Heart left ventricle (tissue), 16 donors: ENCODE measurements around the gene GZMM. TPM values are rescaled to one million over a fixed set of nuclear protein-coding genes. Genes with fewer than 3 reads are reported as not detected.

ENCODE experiments used
- ATAC-seq, 4 donors: fragments of 200-7000 bp; cut with Tn5 transposase; one replicate each; pipeline ENCODE4 v1.9.1; 2020 to 2022; ENCODE audit warnings: moderate library complexity in 4 of 4, mild to moderate bottlenecking in 3 of 4, moderate number of reproducible peaks in 1 of 4
- DNase-seq, 5 donors: peaks; one replicate each; pipeline ENCODE4 v3.0.0-alpha.2; 2020
- H3K27ac ChIP-seq, 12 donors: fragments of 200-600 bp; sonication (generic) in 4 of 12; one replicate each; pipeline versions ENCODE4 v1.5.0 to v1.8.0; 2016 to 2022; ENCODE audit warnings: mild to moderate bottlenecking in 2 of 12
- H3K27me3 ChIP-seq, 9 donors: fragments of 200-600 bp; sonication (generic) in 2 of 9; one replicate each; pipeline versions ENCODE4 v1.5.1 to v1.8.0; 2016 to 2022; ENCODE audit warnings: mild to moderate bottlenecking in 3 of 9
- H3K36me3 ChIP-seq, 9 donors: fragments of 200-600 bp; sonication (generic) in 2 of 9; one replicate each; pipeline versions ENCODE4 v1.5.0 to v1.8.0; 2018 to 2022; ENCODE audit warnings: mild to moderate bottlenecking in 2 of 9
- H3K4me1 ChIP-seq, 12 donors: fragments of 200-600 bp; sonication (generic) in 4 of 12; one replicate each; pipeline versions ENCODE4 v1.5.0 to v1.8.0; 2016 to 2022; ENCODE audit warnings: mild to moderate bottlenecking in 3 of 12
- H3K4me3 ChIP-seq, 12 donors: fragments of 200-600 bp; sonication (generic) in 4 of 12; one replicate each; pipeline versions ENCODE4 v1.5.0 to v1.8.0; 2017 to 2022; ENCODE audit warnings: mild to moderate bottlenecking in 9 of 12, moderate library complexity in 4 of 12
- H3K9me3 ChIP-seq, 12 donors: fragments of 200-600 bp; sonication (generic) in 4 of 12; one replicate each; pipeline versions ENCODE4 v1.5.0 to v1.8.0; 2016 to 2022; ENCODE audit warnings: mild to moderate bottlenecking in 1 of 12
- POLR2A ChIP-seq, 2 donors: fragments of 450-650 bp; IDR thresholded peaks; one replicate each; pipeline ENCODE4 v1.6.1; 2017; ENCODE audit warnings: antibody characterized with exemption in 2 of 2, mild to moderate bottlenecking in 2 of 2, moderate library complexity in 2 of 2
- WGBS, 4 donors: extraction: QIAGEN DNeasy Blood & Tissue Kit in 2 of 4; methylation state at CpG; one replicate each; pipeline versions ENCODE4 v1.1.5 to v1.1.7; 2013 to 2018; 5-methylcytosine and 5-hydroxymethylcytosine counted together
- intact Hi-C, 10 donors: fragments of 100-400 bp; cut with DNase I; formaldehyde crosslinking; loops; one replicate each; pipeline versions ENCODE4 v1.11.1 to v1.14.2; 2022
- polyA plus RNA-seq, 2 donors: library from polyadenylated mRNA; stranded (reverse); fragments of 200-250 nt; gene quantifications; one replicate each; pipeline ENCODE4 v1.2.3, GENCODE V29; 2013
- total RNA-seq, 9 donors: library from RNA; depleted of rRNA in 2 of 9; stranded (reverse); fragments of >200 nt in 2 of 9; fragmentation: NEBNext Ultra II Directional in 3 of 9; extraction: Animal tissue kit (Norgen Biotek cat#: 25700) in 3 of 9; gene quantifications; one replicate each; pipeline versions ENCODE4 v1.1.0 to v1.2.4, GENCODE V29; 2016 to 2023
- TF ChIP-seq, protein P1 (sequence below), 12 donors: fragments of 200-600 bp; sonication (generic) in 4 of 12; IDR thresholded peaks; one replicate each; pipeline versions ENCODE4 v1.5.0 to v1.8.0; 2018 to 2022; ENCODE audit warnings: antibody characterized with exemption in 12 of 12, mild to moderate bottlenecking in 5 of 12
- donor health status: ischemic (EF 13 %, LVEDD 7.1; RV severe dilation, severe dysfunction).
- donor health status: healthy with polysubstance abuse.
- donor health status: DM: no; HTN: yes; CAD: no.
- donor health status: DM: no; HTN: no; CAD: no.
- donor health status: ischemic (EF 25% LVEDD 6.9; RV normal size, moderate dysfunction).
- donor health status: ischemic (EF 25% LVEDD 5.7; RV mildly dilated, moderate dysfunction).
- donor health status: healthy.
- donor health status: DM: yes; HTN: yes; CAD: no.
- donor health status: ischemic (EF 35%, LVEDD 5.7; RV mildly dilated, moderate dysfunction).
- donor health status: nonischemic (EF 11% LVEDD 7.7; RV severe dilation, severe dysfunction).
- donor health status: DM: yes; HTN: yes; CAD: no.
- donor health status: PGD.
- donor health status: ischemic (EF 29% LVEDD 5.4; RV normal size, mild dysfunction).
- donor health status: nonischemic (EF 23%, LVEDD 6.1; RV moderate dilation, normal function).

Gene GZMM
- total and polyA plus RNA-seq, 11 donors = 0.12 to 3.0 (median 0.47) TPM; not detected in 5

DNA sequence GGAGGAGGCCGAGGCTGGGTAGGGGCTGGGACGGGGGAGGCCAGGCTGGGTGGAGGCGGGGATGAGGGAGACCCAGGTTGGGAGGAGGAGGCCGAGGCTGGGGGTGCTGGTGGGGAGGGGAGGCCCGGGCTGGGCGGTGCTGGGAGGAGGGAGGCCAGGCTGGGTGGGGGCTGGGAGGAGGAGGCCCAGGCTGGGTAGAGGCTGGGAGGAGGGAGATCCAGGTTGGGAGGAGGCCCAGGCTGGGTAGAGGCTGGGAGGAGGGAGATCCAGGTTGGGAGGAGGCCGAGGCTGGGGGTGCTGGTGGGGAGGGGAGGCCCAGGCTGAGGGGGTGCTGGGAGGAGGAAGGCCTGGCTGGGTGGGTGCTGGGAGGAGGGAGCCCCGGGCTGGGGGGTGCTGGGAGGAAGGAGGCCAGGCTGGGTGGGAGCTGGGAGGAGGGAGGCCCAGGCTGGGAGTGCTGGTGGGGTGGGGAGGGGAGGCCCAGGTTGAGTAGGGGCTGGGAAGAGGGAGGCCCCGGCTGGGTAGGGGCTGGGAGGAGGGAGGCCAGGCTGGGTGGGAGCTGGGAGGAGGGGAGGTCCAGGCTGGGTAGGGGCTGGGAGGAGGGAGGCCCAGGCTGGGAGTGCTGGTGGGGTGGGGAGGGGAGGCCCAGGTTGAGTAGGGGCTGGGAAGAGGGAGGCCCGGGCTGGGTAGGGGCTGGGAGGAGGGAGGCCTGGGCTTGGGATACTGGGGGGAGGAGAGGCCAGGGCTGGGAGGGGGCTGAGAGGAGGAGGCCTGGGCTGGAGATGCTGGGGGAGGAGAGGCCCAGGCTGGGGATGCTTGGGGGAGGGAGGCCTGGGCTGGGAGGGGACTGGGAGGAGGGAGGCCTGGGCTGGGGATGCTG is 25.9 kb upstream of the GZMM start:
- Histone ChIP-seq H3K27me3 (no peaks in the 10 kb centered on the region), H3K27ac (no peak overlapping the region), H3K36me3 (peaks cover 0 to 18% (median 4%) of the 10 kb centered on the region in 9 donors), H3K4me1 (peaks cover 0 to 5% (median 0%) of the 10 kb centered on the region in 12 donors), H3K9me3 (peaks cover 0 to 4% (median 0%) of the 10 kb centered on the region in 12 donors), H3K4me3 (no peak overlapping the region)
- 82 to 85% (median 83%) methylated on average over 9 to 10 of the region's 10 CpGs for WGBS, 4 donors
- ATAC-seq (peak in 2 of 4 donors; percentile 20 to 26), DNase-seq (no peak)
- intact Hi-C loops = no loop called here
- TF ChIP-seq, protein P1, sequence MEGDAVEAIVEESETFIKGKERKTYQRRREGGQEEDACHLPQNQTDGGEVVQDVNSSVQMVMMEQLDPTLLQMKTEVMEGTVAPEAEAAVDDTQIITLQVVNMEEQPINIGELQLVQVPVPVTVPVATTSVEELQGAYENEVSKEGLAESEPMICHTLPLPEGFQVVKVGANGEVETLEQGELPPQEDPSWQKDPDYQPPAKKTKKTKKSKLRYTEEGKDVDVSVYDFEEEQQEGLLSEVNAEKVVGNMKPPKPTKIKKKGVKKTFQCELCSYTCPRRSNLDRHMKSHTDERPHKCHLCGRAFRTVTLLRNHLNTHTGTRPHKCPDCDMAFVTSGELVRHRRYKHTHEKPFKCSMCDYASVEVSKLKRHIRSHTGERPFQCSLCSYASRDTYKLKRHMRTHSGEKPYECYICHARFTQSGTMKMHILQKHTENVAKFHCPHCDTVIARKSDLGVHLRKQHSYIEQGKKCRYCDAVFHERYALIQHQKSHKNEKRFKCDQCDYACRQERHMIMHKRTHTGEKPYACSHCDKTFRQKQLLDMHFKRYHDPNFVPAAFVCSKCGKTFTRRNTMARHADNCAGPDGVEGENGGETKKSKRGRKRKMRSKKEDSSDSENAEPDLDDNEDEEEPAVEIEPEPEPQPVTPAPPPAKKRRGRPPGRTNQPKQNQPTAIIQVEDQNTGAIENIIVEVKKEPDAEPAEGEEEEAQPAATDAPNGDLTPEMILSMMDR (IDR thresholded peaks at IDR 0.05) = no peak
- no peak for TF ChIP-seq POLR2A (IDR thresholded peaks at IDR 0.05)

DNA sequence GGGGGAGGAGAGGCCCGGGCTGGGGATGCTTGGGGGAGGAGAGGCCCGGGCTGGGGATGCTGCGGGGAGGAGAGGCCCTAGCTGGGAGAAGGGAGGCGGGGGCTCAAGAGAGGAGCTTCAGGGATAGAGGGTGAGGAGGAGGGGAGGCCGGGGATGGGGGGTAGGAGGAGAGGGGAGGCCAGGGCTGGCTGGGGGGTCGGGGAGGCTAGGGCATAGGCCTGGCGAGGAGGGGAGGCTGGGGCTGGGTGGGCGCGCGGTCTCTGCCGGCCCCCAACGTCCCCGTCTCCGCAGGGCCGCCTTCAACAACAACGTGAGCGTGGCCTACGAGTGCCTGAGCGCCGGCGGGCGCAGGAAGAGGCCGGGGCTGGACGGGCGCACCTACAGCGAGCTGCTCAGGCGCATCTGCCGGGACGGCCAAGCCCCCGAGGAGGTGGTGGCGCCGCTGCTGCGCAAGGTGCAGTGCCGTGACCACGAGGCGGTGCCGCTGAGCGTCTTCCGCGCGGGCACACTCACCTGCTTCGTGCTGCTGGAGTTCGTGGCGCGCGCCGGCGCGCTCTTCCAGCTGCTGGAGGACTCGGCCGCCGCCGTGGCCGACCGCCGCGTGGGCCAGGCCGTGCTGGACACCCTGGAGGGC is 25.1 kb upstream of the GZMM start:
- intact Hi-C loops = no loop called here
- no peak overlapping the region for H3K27ac ChIP-seq
- no peak overlapping the region for H3K4me3 ChIP-seq
- peaks cover 0 to 4% (median 0%) of the 10 kb centered on the region in 12 donors for H3K9me3 ChIP-seq
- WGBS, 4 donors = 48 to 73% (median 66%) methylated on average over 26 to 58 of the region's 58 CpGs
- no peaks in the 10 kb centered on the region for H3K4me1 ChIP-seq
- peaks cover 0 to 18% (median 4%) of the 10 kb centered on the region in 9 donors for H3K36me3 ChIP-seq
- ATAC-seq (peak in 1 of 4 donors; percentile 15), DNase-seq (peak in 1 of 5 donors; percentile 25)
- no peaks in the 10 kb centered on the region for H3K27me3 ChIP-seq
- TF ChIP-seq, protein P1 (IDR thresholded peaks at IDR 0.05) = no peak

DNA sequence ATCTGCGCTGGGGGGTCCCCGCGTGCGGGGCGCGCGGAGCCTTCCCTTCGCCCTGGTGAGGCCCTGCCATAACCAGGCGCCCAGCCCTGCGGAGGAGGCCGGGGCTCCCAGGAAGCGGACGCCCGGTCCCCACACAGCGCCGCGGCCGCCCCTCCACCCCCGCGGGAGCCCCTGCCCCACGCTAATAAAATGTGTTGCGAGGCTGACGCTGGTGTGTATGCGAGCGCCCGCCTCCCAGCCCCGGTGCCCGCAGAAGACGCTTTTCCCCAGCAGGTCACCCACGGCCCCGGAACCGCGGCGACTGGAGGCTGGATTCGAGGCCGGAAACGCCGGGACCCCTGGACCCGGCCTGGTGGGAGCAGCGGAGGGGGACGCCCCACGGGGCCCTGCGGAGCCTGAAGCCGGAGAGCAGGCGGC is 24.4 kb upstream of the GZMM start:
- peak in 1 of 5 donors; percentile 15 for DNase-seq
- Histone ChIP-seq H3K9me3 (peaks cover 0 to 4% (median 0%) of the 10 kb centered on the region in 12 donors), H3K4me3 (no peak overlapping the region), H3K27ac (no peak overlapping the region), H3K27me3 (no peaks in the 10 kb centered on the region), H3K36me3 (peaks cover 0 to 18% (median 0%) of the 10 kb centered on the region in 9 donors), H3K4me1 (no peaks in the 10 kb centered on the region)
- 83 to 96% (median 89%) methylated on average over 24 to 45 of the region's 45 CpGs for WGBS, 4 donors
- no peak for TF ChIP-seq POLR2A (IDR thresholded peaks at IDR 0.05)
- TF ChIP-seq, protein P1 (IDR thresholded peaks at IDR 0.05) = no peak
- intact Hi-C loops = no loop called here
- no peak for ATAC-seq

DNA sequence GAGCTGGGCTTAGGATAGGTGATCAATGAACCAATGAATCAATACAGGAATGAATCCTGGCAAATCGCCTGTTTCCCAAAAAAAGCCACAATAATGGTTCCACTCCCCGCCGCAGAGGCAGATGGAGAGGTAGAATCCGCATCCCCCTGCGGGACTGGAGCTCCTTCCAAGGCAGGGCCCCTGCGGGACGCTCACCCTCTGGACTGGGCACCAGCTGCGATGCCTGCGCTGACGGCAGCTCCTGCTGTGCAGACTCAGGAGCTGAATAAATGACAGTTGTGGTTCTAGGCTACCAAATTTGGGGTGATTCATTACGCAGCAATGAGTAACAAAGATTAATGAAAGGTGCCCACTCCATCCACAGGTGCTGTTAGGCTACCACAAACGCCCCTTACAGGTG is 21.1 kb upstream of the GZMM start:
- ATAC-seq (no peak), DNase-seq (no peak)
- Histone ChIP-seq H3K9me3 (peaks cover 0 to 4% (median 0%) of the 10 kb centered on the region in 12 donors), H3K27ac (no peak overlapping the region), H3K4me1 (no peaks in the 10 kb centered on the region), H3K36me3 (peaks cover 0 to 18% (median 0%) of the 10 kb centered on the region in 9 donors), H3K4me3 (no peak overlapping the region), H3K27me3 (peaks cover 0 to 5% (median 0%) of the 10 kb centered on the region in 9 donors)
- no peak for TF ChIP-seq POLR2A (IDR thresholded peaks at IDR 0.05)
- TF ChIP-seq, protein P1 (IDR thresholded peaks at IDR 0.05) = no peak
- 96 to 98% (median 97%) methylated on average over 12 of the region's 12 CpGs for WGBS, 4 donors
- intact Hi-C loops = no loop called here
